ENCODE results near the gene EXOSC10.
A peak's percentile ranks its signal among the peaks of the same experiment; 100 is the strongest.
"Not testable (repeated sequence)": the region's sequence is repeated elsewhere in the genome, so short reads cannot be mapped to it uniquely, and the experiment has no call there.

EXOSC10 gene

GRCh38 chr1:11042995-11043874 lies 56.4 kb downstream of the EXOSC10 start:
- no peak for DNase-seq

DNA sequence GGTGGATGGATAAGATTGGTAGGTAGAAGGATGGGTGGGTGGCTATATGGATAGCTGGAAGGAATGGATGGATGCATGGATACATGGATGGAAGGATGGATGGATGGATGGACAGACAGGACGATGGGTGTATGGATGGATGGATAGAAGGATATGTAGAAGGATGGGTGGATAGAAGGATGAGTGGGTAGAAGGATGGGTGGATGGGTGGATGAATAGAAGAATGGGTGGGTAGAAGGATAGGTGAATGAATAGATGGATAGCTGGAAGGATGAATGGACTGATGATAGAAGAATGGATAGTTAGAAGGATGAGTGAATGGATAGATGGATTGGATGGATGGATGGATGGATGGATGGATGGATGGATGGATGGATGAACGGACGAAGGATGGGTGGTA lies 57.6 kb downstream of the EXOSC10 start:
- no peak for DNase-seq

DNA sequence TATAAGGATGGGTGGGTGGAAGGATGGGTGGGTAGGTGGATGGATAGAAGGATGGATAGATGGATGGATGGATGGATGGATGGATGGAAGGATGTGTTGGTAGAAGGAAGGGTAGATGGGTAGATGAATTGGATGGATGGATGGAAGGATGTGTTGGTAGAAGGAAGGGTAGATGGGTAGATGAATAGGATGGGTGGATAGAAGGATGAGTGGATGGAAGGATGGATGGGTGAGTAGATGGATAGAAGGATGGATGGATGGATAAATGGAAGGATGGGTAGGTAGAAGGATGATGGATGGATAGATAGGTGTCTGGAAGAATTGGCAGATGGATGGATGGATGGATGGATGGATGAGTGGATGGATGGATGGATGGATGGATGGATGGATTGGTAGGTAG lies 58.6 kb downstream of the EXOSC10 start:
- no peak for DNase-seq

- DNase-seq = not testable (repeated sequence)
These were observed 59.6 kb downstream of the EXOSC10 start for GRCh38 chr1:11040105-11040429.

DNA sequence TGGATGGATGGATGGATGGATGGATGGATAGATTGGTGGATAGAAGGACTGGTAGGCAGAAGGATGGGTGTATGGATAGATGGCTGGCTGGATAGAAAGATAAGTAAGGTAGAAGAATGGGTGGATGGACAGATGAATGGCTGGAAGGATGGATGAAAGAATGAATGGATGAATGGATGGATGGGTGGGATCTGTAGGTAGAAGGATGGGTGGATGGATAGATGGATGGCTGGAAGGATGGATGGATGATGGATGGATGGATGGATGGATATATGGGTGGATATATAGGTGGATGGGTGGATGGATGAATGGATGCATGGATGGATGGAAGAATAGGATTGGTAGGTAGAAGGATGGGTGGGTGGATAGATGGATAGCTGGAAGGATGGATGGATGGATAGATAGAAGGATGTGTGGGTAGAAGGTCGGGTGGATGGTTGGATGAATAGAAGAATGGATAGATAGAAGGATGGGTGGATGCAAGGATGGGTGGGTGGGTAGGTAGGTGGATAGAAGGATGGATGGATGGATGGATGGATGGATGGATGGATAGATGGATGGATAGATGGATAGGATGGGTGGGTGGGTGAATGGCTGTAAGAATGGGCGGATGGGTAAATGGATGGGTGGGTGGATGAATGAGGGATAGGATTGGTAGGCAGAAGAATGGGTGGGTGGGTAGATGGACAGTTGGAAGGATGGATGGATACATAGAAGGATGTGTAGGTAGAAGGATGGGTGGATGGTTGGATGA lies 60.1 kb downstream of the EXOSC10 start:
- no peak for DNase-seq

DNA sequence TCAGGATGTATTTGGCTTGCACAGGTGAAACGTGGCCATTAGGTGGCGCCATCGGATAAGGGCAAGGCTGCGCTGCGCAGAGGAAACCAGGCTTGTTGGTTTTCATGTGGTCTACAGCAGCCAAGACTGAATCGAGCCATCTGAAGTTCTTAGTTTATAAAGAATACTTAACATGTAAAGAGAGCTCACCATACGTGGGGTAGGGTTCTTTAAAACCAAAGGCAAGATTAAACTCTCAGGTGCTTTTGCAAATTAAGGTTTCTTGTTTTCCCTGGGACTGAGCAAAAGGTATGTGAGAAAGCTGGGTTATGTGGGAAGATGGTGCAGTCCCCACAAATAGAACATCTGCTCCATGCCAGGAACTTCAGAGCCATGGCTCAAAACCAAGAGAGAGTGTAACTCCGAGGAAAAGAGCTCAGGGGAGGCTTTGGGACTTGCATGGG lies 61.9 kb downstream of the EXOSC10 start:
- DNase-seq = peak; percentile 8 to 64

DNA sequence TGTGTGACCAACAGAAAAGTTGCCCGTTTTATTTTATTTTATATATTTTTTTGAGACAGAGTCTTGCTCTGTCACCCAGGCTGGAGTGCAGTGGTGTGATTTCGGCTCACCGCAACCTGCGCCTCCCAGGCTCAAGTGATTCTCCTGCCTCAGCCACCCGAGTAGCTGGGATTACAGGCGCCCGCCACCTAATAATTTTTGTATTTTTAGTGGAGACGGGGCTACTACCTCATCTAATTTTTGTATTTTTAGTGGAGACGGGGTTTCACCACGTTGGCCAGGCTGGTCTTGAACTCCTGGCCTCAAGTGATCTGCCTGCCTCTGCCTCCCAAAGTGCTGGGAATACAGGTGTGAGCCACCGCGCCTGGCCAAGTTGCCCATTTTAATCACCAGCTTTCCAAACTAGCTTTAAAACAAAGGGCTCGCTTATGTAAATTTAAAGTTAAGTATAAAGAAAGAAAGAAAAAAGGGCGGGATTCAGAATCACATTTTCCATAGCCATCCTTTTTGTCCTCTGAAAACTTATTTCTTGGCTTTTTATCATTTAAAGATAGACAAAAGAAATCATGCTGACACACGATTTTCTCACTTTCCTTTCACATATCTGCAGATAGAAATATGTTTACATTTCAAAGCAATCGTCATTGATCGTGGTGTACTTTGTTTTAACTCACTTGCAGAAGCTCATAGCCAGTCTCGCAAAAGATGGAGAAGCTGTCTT lies 62.5 kb downstream of the EXOSC10 start:
- DNase-seq = not testable (repeated sequence)

GRCh38 chr1:11031624-11032262 lies 67.9 kb downstream of the EXOSC10 start:
- no peak for DNase-seq

DNA sequence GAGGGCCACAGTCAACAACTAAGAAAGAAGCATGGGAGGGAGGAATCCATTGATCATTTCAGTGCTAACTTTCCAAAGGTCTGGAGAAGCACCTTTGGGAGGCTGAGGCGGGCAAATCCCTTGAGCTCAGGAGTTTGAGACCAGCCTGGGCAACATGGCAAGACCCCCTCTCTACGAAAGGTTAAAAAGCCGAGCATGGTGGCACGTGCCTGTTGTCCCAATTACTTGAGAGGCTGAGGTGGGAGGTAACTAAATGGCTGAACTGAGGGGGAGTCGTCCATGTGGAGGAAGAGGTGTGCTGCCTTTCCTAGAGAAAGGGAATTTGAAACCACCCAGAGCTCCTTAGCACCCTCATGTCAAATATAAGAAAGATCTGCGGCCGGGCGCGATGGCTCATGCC lies 68.8 kb downstream of the EXOSC10 start:
- DNase-seq = no peak

DNA sequence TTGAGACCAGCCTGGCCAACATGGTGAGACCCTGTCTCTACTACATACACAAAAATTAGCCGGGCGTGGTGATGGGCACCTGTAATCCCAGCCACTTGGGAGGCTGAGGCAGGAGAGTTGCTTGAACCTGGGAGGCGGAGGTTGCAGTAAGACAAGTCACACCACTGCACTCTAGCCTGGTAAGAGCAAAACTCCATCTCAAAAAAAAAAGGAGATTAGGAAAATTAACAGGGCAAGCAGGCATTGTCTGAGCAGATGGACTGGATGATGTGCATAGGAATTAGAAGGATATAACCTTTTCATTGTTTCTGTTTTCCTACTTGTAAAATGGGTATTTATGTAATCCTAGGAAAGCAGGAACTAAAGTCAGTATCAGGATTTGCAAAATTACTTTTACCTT lies 71.7 kb downstream of the EXOSC10 start:
- no peak for DNase-seq

DNA sequence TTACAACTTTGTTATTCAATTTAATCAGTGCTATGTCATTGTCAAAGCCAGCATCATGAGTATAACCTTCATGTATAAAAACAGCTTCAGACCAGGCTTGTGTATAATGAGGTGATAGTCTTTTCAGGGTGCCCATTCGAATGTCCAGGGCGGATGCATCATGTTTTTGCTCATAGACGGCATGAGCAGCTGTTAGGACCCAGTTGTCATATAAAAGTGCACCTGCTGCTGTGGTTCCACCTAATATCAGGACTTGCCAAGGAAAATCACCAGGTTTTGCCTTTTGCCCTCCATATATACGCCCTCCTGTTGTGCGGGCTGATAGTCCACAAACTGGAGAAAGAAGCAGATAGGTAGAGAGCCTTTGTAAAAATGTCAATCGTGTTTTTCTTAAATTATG lies 72.4 kb downstream of the EXOSC10 start:
- no peak for DNase-seq

- DNase-seq = no peak
These were observed 72.8 kb downstream of the EXOSC10 start for GRCh38 chr1:11026903-11027302.

- DNase-seq = no peak
These were observed 73.6 kb downstream of the EXOSC10 start for GRCh38 chr1:11026052-11026451.

- DNase-seq = no peak
These were observed 74.1 kb downstream of the EXOSC10 start for GRCh38 chr1:11025618-11026017.

DNA sequence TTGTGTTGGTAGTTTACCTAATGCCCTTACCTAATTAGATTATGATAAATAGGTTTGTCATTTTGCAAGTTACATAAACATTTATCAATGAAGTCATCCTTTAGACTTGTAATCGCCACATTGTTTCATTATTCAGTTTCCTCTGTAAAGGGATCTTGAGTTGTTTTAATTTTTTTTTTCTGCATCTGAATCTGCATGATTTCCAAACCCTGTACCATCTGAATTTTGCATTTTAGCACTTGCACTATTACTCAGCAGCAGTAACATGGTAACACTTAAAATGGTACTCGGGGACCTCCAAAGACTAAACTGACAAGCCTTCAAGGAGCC lies 74.8 kb downstream of the EXOSC10 start:
- no peak for DNase-seq

GRCh38 chr1:11024154-11024873 lies 75.4 kb downstream of the EXOSC10 start:
- no peak for DNase-seq

GRCh38 chr1:11023201-11023600 lies 76.5 kb downstream of the EXOSC10 start:
- DNase-seq = no peak

DNA sequence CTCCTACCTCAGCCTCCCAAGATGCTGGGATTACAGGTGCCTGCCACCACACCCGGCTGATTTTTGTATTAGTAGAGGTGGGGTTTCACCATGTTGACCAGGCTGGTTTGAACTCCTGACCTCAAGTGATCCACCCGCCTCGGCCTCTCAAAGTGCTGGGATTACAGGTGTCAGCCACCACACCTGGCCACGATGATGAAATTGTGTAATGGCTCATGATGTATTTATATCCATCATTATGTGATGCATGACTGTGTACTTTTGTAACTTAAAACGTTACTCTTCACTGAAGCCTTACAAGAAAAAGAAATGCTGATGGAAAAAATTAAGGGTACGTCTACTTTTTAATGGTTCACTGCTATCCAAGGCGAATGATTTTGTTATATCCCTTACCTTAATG lies 79.7 kb downstream of the EXOSC10 start:
- DNase-seq = no peak

DNA sequence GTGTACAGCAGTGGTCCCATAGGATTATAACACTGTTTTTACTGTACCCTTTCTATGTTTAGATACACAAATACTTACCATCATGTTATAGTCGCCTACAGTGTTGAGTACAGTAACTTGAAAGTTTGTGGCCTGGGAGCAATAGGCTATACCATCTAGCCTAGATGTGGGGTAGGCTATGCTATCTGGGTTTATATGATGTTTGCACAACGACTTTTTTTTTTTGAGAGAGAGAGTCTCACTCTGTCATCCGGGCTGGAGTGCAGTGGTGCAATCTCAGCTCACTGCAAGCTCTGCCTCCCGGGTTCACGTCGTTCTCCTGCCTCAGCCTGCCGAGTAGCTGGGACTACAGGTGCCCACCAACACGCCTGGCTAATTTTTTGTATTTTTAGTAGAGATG lies 80.3 kb downstream of the EXOSC10 start:
- DNase-seq = not testable (repeated sequence)
